ENCODE data around the gene WFDC5. TPM values are rescaled to one million over a fixed set of nuclear protein-coding genes. Genes with fewer than 3 reads are reported as not detected.

Gene WFDC5
- total and polyA plus RNA-seq, 9 of the 15 experiments (the other 6 are each of a cell fraction or from before 2014, with no cell fraction given) = not detected

- H3K4me3 ChIP-seq = no peak overlapping the region
- no peak for FAIRE-seq
- H3K36me3 ChIP-seq (ENCODE audit: control insufficient read depth, insufficient read depth, low read length) = no peaks in the 10 kb centered on the region
- 62% methylated on average over 3 of the region's 3 CpGs for WGBS (ENCODE audit: insufficient coverage, low coverage, missing lambda C conversion rate)
- ATAC-seq = no peak
- no TSS peak for BruUV-seq (replicated peaks)
- H3K27me3 ChIP-seq (ENCODE audit: control insufficient read depth in 2 of 2, insufficient read depth in 2 of 2, low read length in 2 of 2) = no peaks in the 10 kb centered on the region
- no peaks in the 10 kb centered on the region for H3K79me2 ChIP-seq (ENCODE audit: control insufficient read depth, insufficient read depth, low read length)
- H3K9me3 ChIP-seq (replicated peaks; ENCODE audit: control insufficient read depth, insufficient read depth, low read depth, low read length) = no peaks in the 10 kb centered on the region
- ChIA-PET CTCF (ENCODE audit: low intra/inter-chr PET ratio) (no interaction called here), POLR2A (no interaction called here)
- intact Hi-C loops (cut with micrococcal nuclease) = loop anchor here (10.0 kb wide), 1 partner anchor 176 kb away; the partner anchor contains the start of gene PABPC1L
- no peak for DNase-seq (ENCODE audit: extremely low read depth in 1 of 4, low spot score in 3 of 4)
- in situ Hi-C loops (cut with MboI) = no loop called here
- no peak overlapping the region for H3K27ac ChIP-seq (ENCODE audit: extremely low read depth, low read depth, low read length)
- no peaks in the 10 kb centered on the region for H3K4me1 ChIP-seq (replicated peaks in 1 of 2; ENCODE audit: control insufficient read depth in 2 of 2, insufficient read depth in 2 of 2, low read length in 2 of 2)
- no peaks in the 10 kb centered on the region for H4K20me1 ChIP-seq (replicated peaks; ENCODE audit: control insufficient read depth, insufficient read depth, low read length)
- H3K9me1 ChIP-seq (ENCODE audit: control insufficient read depth, insufficient read depth, low read length) = no peaks in the 10 kb centered on the region
- H2AFZ ChIP-seq (ENCODE audit: low read depth, low read length) = no peak overlapping the region
- H3K9ac ChIP-seq (ENCODE audit: insufficient read depth in 1 of 2, low read depth in 2 of 2, low read length in 2 of 2) = no peak overlapping the region
- H3K4me2 ChIP-seq (ENCODE audit: insufficient read depth, low read length) = no peak overlapping the region
- TF ChIP-seq MXD1 (CRISPR knock-in tag; IDR thresholded peaks at IDR 0.05; ENCODE audit: borderline replicate concordance, poor library complexity, severe bottlenecking) (no peak), ETS2 (tag; IDR thresholded peaks at IDR 0.05; ENCODE audit: borderline replicate concordance, poor library complexity, severe bottlenecking) (no peak), TOE1 (IDR thresholded peaks at IDR 0.05; ENCODE audit: borderline replicate concordance) (no peak), TOE1 (CRISPR knock-in tag; IDR thresholded peaks at IDR 0.05; ENCODE audit: borderline replicate concordance, low read depth) (no peak), GTF2F1 (IDR thresholded peaks at IDR 0.05; ENCODE audit: low read depth, low read length) (no peak), THRA (IDR thresholded peaks at IDR 0.05) (no peak), CREBBP (IDR thresholded peaks at IDR 0.05; ENCODE audit: low read depth, low read length) (no peak), SAFB (IDR thresholded peaks at IDR 0.05; ENCODE audit: borderline replicate concordance, low read depth, low read length) (no peak), TARDBP (IDR thresholded peaks at IDR 0.05) (no peak), MTF1 (CRISPR knock-in tag; IDR thresholded peaks at IDR 0.05; ENCODE audit: borderline replicate concordance) (no peak), THRAP3 (IDR thresholded peaks at IDR 0.05; ENCODE audit: borderline replicate concordance) (no peak), ZNF318 (IDR thresholded peaks at IDR 0.05; ENCODE audit: borderline replicate concordance in 1 of 2, low read depth in 1 of 2) (no peak), ATF1 (CRISPR knock-in tag; IDR thresholded peaks at IDR 0.05) (no peak), ATF1 (tag; IDR thresholded peaks at IDR 0.05) (no peak)
Measured at GRCh38 chr20:45090481-45090880, 24.5 kb downstream of the WFDC5 start.

Measured in K562 (cell line).